ENCODE results near the gene C1orf50. TPM values are rescaled to one million over a fixed set of nuclear protein-coding genes. Genes with fewer than 3 reads are reported as not detected.

C1orf50 gene
- total and polyA plus RNA-seq, 2 donors (not counting 3 experiments of a cell fraction or from before 2014, with no cell fraction given): 4.8 to 7.4 TPM

GRCh38 chr1:42815941-42816584 is 49.0 kb downstream of the C1orf50 start:
- no peak for FAIRE-seq
- TSS peak; percentile 35 for BruUV-seq (replicated peaks)
- H3K9me1 ChIP-seq (replicated peaks; ENCODE audit: control insufficient read depth, extremely low read depth, insufficient read depth, low read length): no peaks in the 10 kb centered on the region
- no peaks in the 10 kb centered on the region for H3K27me3 ChIP-seq (ENCODE audit: control insufficient read depth in 2 of 2, insufficient read depth in 2 of 2, low read length in 2 of 2)
- intact Hi-C loops (cut with micrococcal nuclease) (loop anchor here (2.0 kb wide), 2 partner anchors 31 kb away; partner anchors contain the start of genes TMEM269 and ZNF691), dilution Hi-C loops (cut with MboI; ENCODE audit: extremely low pct_ligation_motif_present, low sequenced_read_pairs) (no loop called here)
- ChIA-PET CTCF (interaction anchor here (0.9 to 3.1 kb wide), 7 partner anchors 31 to 258 kb away, joined by 3 to 16 read pairs (median 6); partner anchors contain the start of genes C1orf50, P3H1 and ZNF691), POLR2A (interaction anchor here (1.1 kb wide), 1 partner anchor 49 kb away, joined by 6 read pairs; the partner anchor contains the start of genes C1orf50 and P3H1)
- H3K4me3 ChIP-seq (replicated peaks in 1 of 3; ENCODE audit: insufficient read depth in 1 of 3, low read depth in 1 of 3, low read length in 3 of 3): peak overlapping the region in 2 of 3 experiments; percentile 74 to 87
- no peaks in the 10 kb centered on the region for H3K36me3 ChIP-seq (ENCODE audit: control insufficient read depth in 2 of 2, extremely low read depth in 1 of 2, insufficient read depth in 2 of 2, low read length in 2 of 2)
- no peak for TF ChIP-seq POLR2A (IDR thresholded peaks at IDR 0.05; ENCODE audit: low read depth, low read length)
- TF ChIP-seq CTCF (IDR thresholded peaks at IDR 0.05; ENCODE audit: extremely low read depth in 1 of 2, insufficient read depth in 1 of 2, low read depth in 1 of 2, low read length in 2 of 2): no peak
- no peak for TF ChIP-seq EZH2 (IDR thresholded peaks at IDR 0.05; ENCODE audit: borderline replicate concordance, low read depth, low read length, severe bottlenecking)
- TF ChIP-seq MAX (IDR thresholded peaks at IDR 0.05; ENCODE audit: insufficient read depth, insufficient read length): no peak
- no peak for TF ChIP-seq MYC (IDR thresholded peaks at IDR 0.05; ENCODE audit: low read depth, low read length)
- TF ChIP-seq POLR2AphosphoS5 (IDR thresholded peaks at IDR 0.05; ENCODE audit: insufficient read depth, low read depth, low read length): no peak
- no peak for TF ChIP-seq GATA2 (IDR thresholded peaks at IDR 0.05; ENCODE audit: insufficient read depth, insufficient read length, low read depth, low read length)
- TF ChIP-seq FOS (IDR thresholded peaks at IDR 0.05; ENCODE audit: borderline replicate concordance, insufficient read depth, low read length): no peak
- no peak for TF ChIP-seq JUN (IDR thresholded peaks at IDR 0.05; ENCODE audit: borderline replicate concordance, insufficient read depth, insufficient read length, low read depth)
- H2AFZ ChIP-seq (ENCODE audit: low read depth, low read length): peak overlapping the region; percentile 96
- H3K79me2 ChIP-seq (ENCODE audit: control insufficient read depth, insufficient read depth, low read length): no peaks in the 10 kb centered on the region
- no peaks in the 10 kb centered on the region for H3K9me3 ChIP-seq (replicated peaks; ENCODE audit: control insufficient read depth, insufficient read depth, low read length)
- H3K9ac ChIP-seq (replicated peaks; ENCODE audit: extremely low read depth, insufficient read depth, low read length): peak overlapping the region; percentile 43
- peak overlapping the region; percentile 85 for H3K4me2 ChIP-seq (ENCODE audit: insufficient read depth, low read length)
- H3K27ac ChIP-seq (ENCODE audit: insufficient read depth, low read depth, low read length): peak overlapping the region; percentile 43
- DNase-seq (ENCODE audit: low read depth, low spot score): peak; percentile 42
- peaks cover 18% of the 10 kb centered on the region for H3K4me1 ChIP-seq (ENCODE audit: control insufficient read depth, extremely low read depth, insufficient read depth, low read length)
- H4K20me1 ChIP-seq (replicated peaks; ENCODE audit: control insufficient read depth, extremely low read depth, insufficient read depth, low read length): no peaks in the 10 kb centered on the region

Data from endothelial cell of umbilical vein (primary cell).